Neural cell (in vitro differentiated cells): Measurements from ENCODE around the gene NETO1.

ENCODE experiments used
- CTCF ChIP-seq: fragments of 450-650 bp; IDR thresholded peaks from 2 replicates; pipeline ENCODE4 v1.5.1; 2014; ENCODE audit warnings: antibody characterized with exemption, mild to moderate bottlenecking, moderate library complexity; ENCODE audit not compliant: poor library complexity, severe bottlenecking
- EP300 ChIP-seq: fragments of 450-650 bp; conservative IDR thresholded peaks from 2 replicates; pipeline ENCODE4 v1.6.1; 2014; ENCODE audit warnings: antibody characterized with exemption, mild to moderate bottlenecking, moderate library complexity; ENCODE audit not compliant: poor library complexity, severe bottlenecking
- EZH2 ChIP-seq: fragments of 200-600, 300-800 bp; shearing (Covaris generic), sonication (generic); IDR thresholded peaks from 2 replicates; pipeline ENCODE4 v1.6.1; 2014; ENCODE audit warnings: antibody characterized with exemption, low read length, borderline replicate concordance, mild to moderate bottlenecking; ENCODE audit not compliant: insufficient read depth, poor library complexity, severe bottlenecking
- MXI1 ChIP-seq: fragments of 450-650 bp; conservative IDR thresholded peaks from 2 replicates; pipeline ENCODE4 v1.6.1; 2014; ENCODE audit warnings: antibody characterized with exemption, mild to moderate bottlenecking; ENCODE audit not compliant: poor library complexity, severe bottlenecking
- POLR2AphosphoS5 ChIP-seq: IDR thresholded peaks from 2 replicates; pipeline ENCODE4 v1.6.1; 2012
- RAD21 ChIP-seq: fragments of 450-650 bp; conservative IDR thresholded peaks from 2 replicates; pipeline ENCODE4 v1.6.1; 2014; ENCODE audit warnings: antibody characterized with exemption, mild to moderate bottlenecking, moderate library complexity
- REST ChIP-seq: IDR thresholded peaks from 2 replicates; pipeline ENCODE4 v1.6.1; 2012; ENCODE audit warnings: borderline replicate concordance

- no peak for TF ChIP-seq RAD21
- TF ChIP-seq REST = no peak
- TF ChIP-seq CTCF = no peak
- TF ChIP-seq POLR2AphosphoS5 = no peak
- TF ChIP-seq EP300 = no peak
- TF ChIP-seq EZH2 = no peak
- TF ChIP-seq MXI1 = no peak
These were observed 27.7 kb downstream of the NETO1 start for GRCh38 chr18:72840109-72840508.
